Epidermal melanocyte (primary cell): ENCODE results near the gene DGKD.

Experiments used
- DNase-seq: peaks from one replicate; pipeline ENCODE4 v3.0.0; 2011; ENCODE audit warnings: low spot score; ENCODE audit not compliant: insufficient read length

DGKD gene

DNA sequence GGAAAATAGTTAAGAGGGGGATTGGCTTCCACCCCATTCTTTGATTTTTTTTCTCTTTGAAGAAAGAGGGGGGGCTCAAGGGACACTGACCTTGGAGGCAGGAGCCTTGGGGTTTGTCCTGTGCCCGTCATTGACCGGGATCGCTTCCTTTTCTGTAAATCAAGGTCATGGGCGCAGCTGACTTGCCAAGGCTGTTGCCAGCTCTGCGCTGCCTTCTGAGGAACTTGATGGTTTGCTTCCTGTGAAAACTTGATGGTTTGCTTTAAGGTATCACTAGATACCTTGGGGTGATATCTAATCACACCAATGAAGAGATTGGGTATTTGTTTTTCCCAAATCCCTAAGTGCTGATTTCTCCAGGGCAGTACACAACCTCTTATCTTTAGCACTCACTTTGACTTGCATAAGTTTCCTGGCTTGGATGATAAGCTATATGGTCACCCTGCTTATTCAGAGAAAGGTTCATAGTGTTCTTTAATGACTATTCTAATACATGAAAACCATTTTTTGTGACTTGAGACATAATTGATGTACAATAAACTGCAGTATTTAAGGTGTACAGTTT, 56.0 kb downstream of the DGKD start:
- no peak for DNase-seq

DNA sequence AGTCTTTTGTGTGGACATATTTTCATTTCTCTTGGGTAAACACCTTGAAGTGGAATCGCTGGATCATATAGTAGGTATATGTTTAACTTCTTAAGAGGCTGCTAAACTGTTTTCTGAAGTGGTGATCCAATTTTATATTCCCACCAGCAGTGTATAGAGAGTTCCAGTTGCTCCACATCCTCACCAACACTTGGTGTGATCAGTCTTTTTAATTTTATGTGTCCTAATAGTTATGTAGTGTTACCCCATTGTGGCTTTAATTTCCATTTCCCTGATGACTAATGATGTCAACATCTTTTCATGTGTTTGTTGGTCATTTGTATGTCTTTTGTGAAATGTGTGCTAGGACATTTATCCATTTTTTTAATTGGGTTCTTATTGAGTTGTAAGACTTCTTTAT, 56.9 kb downstream of the DGKD start:
- DNase-seq = no peak

DNA sequence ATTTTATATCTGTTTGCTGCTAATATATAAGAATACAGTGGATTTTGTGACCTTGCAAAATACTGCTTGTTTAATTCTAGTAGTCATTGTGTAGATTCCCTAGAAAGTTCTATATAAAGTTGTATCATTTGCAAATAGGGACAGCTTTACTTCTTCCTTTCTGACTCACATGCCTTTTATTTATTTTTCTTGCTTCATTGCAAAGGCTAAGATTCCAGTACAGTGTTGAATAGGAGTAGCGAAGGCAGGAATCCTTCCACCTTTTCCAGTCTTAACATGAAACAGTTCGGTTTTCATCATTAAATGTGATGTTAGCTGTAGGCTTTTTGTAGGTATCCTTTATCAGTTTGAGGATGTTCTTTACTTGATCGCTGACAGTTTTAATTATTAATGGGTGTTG, 58.1 kb downstream of the DGKD start:
- DNase-seq = no peak

DNA sequence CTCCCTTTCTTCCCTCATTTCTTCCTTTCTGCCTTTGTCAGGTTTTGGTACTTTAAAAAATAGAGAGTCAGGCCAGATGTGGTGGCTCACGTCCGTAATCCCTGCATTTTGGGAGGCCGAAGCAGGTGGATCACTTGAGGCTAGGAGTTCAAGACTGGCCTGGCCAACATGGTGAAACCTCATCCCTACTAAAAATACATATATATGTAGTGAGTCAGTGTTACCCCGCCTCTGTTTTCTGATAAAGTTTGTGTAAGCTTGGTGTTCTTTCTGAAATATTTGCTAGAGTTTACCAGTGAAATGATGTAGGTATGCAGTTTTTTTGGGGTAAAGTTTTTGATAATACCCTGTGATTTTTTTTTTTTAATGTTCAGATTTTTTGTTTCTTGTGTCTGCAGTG, 58.8 kb downstream of the DGKD start:
- no peak for DNase-seq

DNA sequence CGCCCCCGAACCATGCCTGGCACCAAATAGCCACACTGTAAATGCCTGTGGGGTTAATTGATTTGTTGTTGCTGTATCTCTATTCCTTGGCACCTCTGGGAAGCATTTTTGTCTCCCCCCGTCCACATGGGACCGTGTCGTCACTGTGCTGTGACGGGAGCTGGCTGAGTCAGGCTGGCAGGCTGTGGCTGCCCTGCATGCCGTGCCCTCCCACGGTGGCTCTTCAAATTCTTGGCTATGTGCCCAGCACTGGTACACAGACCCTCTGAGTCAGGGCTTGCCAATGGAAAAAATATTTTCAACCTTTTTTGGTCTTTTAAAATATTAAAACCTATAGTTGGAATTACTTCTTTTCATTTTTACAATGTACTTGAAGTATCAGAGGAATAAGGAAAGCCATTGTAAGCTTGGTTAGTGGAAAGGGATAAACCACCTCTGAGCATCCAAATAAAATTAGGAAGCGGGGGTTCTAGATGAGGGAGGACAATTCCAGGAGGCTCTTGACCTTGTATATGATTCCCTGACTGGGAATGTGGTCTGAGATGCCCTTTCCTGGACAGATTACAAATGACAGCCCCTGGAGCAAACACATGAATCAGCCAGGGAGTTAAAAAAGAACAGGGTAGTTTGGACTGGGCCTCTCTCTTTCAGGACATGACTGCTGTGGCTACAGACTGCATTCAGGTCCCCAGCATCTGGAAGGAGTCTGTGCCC, 59.4 kb downstream of the DGKD start:
- DNase-seq = peak; percentile 70

DNA sequence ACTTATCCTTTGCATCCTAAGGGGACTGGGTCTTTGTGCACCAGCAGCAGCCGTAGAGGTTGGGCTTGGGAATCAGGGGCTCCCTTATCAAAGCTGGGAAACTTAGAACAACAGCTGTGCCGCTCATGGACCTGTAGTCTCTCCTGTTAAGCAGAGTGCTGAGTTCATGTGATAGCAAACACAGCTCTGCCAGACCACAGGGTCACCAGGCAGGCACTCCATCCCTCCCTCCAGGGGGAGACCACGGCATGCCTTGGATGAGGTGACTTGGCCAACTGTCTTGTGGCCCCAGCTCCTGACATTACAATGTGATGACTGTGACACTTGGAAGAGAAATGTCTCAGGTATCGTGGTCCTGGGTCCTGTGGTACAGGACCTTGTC, 60.0 kb downstream of the DGKD start:
- no peak for DNase-seq

DNA sequence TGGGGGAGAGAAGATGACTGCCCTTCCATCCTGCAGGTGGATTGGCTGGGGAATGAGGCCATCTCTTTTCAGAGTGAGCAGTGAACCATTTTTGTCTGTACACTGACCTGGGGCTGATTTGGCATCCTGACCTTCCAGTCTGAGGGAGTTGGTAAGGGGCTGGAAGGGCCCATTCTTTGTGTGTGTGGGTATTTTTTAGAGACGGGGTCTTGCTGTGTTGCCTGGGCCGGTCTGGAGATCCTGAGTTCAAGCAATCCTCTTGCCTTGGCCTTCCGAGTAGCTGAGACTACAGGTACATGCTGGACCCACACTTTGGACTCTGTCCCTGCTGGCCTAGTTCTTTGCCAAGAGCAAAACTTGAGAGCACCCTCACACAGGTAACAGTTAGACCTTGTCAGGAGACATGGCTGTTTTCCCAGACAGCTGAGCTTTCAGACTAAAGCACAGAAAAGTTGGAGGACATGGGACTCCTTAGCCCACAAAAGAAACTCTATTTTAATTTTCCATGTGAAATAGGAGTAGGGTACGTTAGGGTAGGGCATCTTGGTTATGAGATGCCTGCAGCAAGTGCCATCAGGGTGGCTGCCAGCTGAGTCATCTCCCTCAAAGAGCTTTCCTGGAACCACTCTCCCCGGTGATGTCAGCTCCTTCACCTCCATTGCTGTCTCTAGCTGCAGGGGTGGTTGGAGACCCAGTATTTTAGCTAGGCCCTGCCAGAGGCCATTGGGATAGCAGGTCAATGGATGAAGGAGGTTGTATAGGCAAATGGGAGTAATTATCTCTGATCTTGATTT, 60.7 kb downstream of the DGKD start:
- DNase-seq = no peak

DNA sequence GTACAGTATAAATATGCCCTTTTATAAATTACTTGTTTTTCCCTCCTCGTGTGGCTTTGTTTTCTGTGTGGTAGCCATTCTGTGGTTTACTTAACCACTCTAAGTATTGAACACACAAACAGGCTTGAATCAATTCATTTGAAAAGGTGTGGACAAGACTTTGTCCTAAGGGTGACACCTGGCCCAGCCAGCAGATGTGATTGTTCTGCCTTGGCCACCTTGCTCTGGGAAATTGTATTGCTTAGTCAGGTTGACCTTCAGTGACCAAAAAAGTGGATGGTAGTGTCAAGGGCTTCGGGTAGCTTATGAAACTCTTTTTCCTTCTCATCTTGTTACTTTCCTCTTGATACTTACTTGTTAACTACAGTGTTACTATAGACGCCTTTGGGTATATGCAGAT, 61.9 kb downstream of the DGKD start:
- DNase-seq = no peak

DNA sequence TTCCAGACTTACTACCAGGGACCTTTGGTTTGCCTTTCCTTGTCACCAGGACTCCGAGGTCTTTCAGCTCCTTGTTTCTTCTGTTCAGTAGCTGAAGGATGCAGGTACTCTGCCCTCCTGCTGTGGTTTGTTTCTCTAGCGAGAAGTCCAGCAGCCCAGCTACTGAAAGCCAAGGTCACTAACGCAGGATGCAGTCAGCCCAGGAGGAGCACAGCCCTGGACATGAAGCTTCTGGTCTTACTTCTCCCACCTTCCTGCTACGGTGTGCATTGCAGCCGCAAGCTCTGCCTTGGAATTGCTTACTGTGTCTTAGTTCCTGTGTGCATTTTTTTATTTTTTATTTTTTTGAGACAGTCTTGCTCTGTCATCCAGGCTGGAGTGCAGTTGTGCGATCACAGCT, 62.4 kb downstream of the DGKD start:
- no peak for DNase-seq

DNA sequence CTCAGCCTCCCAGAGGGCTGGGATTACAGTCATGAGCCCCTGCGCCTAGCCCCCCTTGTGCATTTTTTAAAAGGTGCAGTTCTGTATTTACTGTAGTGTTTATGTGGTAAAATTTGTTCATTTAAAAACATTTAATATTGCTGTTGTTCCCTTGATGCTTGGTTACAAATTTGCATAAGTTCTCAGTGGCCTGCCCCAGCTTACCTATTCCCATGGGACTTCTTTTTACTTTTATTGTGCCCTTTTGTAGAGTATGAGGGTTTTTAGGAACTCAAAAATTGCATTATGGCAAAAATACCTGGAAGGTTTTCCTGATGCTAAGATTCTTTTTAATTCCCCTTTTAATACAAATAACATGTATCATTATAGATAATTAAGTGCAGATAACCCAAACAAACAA, 63.0 kb downstream of the DGKD start:
- DNase-seq = no peak

DNA sequence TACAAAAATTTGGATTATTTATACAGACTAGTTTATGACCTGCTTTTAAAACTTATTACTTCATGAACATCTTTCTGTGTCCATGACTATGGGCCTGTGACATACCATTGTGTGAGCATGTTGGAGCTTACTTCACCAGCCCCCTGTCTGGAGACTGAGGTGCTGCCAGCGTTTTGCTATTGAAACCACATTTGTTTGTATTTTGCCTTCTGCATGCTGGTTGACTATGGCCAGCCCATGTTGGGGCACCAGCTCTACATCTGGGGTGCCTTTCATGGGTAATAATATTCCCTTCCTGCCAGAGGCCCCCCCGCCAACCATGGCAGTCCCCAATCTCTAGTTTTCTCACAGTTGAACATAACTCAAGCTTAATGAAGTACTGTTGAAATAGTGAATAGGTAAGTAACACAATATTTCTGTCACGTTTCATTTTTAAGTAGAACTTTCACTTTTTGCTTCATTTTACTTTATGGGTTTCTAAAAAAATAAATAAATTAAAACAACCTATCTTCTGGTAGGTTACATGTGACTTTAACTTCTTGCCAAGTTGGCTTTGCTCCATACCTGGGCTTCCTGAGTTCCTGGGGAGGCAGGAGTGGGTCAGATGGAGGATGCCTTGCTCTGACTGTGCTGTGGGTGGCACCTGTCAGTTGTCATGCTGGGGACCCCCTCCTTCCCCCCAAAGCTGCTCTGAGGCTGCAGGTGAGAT, 63.9 kb downstream of the DGKD start:
- no peak for DNase-seq

DNA sequence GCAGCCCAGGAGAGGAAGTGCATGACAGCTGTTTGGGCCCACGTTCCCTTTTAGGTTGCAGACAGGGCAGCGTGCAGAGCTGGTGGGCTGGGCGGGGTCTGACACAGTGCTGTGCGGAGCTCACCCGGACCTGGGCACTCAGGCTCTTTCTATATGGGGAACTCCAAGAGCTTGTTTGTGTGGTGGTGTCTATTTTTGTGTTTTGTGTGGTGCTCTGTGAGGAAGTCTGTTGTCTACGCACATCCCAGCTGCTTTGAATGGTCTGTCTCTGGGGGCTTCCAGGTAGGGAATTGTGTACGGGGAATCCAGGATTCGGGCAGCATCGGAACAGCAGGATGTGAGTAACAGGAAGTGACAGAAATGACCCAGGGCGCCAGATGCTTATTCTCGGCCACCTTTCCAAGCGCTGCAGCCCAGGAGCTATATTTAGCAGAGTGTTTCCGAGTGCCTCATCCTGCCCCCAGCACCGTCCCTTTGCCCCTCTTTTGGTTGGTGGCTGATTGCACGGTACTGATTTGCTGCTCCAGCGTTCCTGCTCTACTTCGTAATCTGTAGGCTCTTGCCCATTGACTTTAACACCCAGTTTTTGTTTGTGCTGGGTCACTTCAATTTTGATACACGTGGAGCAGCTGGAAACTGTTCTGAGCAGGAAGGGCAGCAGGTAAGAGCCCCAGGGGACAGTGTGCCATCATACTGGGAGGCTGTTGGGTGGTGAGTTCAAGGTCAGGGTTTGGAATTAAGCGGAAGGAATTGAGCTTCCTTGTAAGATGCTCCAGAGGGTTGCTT, 64.7 kb downstream of the DGKD start:
- DNase-seq = no peak

DNA sequence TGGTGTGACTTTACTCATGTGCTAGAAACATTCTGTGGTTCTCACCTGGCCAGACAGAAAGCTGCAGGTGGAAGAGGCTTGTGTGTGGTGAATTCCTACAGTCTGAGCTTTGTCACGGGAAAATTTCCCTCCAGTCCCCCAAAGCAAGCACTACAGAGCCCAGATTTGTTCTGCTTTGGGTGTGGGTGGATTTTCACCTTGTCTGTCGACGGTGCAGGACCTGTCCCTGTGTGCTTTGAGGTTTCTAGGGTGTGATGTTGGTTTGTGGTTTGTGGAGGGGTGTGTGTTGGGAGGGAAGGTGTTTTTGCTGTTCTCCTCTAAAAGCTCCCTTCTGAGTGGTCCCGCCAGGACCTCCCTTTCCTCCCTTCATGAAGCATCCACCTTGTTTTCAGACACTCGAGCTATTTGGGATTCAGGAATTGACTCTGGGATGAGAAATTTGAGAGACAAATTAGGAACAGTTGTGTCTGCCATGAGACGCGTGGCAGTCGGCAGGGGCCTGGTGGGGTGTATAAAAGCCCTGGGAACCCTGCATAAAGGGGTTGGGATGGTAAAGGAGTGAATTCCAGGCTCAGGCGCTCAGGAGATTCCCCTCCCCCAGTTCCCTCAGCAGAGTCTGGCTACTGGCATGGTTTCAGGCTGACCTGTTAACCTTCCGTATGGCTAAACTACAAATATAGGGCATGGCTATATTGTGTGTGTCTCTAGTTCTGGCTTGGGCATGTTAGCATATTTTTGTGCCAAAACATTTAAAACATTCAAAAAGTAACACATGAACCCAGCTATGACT, 65.5 kb downstream of the DGKD start:
- DNase-seq = no peak

DNA sequence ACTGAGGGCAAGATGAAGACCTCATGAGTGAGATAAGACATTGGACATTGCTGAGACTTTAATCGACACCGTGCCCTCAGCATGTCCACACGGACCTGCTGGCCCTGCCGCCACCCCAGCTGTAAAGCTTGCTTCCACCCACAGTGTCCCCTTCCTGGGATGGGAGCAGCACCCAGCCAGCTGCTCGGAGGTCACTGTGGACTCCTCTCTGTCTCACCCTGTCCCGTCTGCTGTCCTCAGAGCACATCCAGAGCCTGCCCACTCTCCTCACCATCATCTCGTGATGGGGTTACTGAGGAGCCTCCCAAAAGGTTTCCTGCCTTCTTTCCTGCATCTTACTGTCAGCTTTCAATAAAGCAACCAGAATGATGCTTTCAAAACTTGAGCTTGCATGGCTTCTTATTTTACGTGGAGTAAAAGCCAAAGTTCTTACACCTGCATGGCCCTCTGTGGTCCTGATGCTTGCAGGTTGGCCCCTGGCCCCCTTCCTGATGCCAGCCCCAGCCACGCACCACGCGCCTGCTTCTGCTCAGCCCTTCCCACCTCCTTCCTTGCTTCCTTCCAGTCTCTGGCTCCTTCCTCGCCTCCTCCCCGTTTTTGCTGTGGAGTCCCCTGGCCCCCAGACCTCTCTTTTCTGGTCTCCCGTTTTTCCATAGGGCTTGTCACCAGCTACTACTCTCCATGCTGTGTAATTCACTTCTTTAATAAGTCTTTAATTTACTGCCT, 67.0 kb downstream of the DGKD start:
- DNase-seq = no peak

DNA sequence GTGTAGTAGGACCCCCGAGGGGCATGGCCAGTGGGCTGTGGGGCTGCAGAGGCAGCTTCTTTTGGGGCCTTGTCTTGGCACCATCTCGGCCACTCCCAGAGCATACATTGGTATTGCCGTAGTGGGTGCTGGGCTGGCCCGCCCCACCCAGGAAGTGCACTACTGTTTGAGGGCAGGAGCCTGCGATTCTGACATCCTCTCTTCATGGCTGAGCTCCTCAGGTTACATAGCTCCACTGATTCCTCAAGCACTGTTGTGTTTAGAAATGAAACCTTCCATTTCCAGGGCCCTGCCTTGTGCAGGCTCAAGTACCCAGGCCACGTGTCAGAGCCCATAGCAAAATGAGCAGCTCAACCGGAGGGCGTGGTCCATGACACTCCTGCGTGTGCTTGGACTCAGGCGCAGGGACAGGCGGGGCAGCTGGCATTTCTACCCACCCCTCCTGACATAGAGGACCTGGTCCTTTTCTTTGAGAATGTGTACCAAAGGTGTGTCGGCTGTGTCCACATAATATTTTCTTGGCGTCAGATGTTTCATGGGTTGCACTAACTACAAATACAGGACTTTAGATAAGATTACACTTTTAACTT, 67.9 kb downstream of the DGKD start:
- no peak for DNase-seq

DNA sequence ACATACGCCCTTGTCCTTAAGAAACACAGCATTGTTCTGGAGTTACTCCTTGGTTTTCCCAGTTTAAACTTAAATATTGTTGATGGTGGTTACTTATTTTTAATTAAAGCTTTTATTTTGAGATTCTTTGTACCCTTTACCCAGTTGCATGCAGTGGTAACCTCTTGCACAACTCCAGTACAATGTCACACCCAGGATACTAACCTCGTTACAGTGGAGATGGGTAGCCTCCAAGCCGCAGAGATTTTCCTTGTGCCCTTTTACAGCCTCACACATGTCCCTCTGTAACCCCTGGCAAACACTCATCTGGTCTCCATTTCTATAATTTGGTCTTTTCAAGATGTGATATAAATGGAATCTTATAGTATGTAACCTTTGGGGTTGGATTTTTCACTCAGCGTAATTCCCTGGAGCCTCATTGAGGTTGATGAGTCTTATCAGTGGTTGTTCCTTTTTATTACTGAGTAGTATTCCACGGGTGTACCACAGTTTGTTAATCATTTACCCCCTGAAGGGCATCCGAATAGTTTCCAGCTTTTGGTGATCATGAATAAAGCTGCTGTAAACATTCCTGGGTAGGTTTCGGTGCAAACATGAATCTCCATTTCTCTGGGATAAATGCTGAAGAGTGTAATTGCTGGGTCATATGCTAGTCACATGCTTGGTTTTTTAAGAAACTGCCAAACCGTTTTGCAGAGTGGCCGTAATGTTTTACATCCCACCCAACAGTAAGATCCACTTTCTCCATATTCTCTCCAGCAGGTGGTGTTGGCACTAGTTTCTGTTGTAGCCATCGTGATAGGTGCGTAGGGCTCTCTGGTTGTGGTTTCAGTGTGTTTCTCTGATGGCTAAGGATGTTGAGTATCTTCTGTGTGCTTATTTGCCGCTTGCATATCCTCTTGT, 68.6 kb downstream of the DGKD start:
- DNase-seq = no peak

DNA sequence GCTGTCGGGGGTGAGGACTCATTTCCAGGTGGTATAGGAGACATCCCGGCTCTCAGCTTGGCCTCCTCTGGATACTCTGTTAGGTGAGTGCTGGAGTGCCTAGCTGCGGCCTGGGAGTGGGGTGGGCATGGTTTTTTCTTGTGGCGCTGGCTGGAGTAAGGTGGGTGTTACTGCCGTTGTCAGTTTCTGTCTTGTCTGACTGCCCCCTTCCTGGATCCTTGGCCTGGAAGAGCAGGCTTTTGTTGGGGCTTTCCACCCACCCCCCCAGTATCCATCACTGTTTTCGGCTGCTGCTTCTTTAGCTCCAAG, 69.2 kb downstream of the DGKD start:
- DNase-seq = no peak

DNA sequence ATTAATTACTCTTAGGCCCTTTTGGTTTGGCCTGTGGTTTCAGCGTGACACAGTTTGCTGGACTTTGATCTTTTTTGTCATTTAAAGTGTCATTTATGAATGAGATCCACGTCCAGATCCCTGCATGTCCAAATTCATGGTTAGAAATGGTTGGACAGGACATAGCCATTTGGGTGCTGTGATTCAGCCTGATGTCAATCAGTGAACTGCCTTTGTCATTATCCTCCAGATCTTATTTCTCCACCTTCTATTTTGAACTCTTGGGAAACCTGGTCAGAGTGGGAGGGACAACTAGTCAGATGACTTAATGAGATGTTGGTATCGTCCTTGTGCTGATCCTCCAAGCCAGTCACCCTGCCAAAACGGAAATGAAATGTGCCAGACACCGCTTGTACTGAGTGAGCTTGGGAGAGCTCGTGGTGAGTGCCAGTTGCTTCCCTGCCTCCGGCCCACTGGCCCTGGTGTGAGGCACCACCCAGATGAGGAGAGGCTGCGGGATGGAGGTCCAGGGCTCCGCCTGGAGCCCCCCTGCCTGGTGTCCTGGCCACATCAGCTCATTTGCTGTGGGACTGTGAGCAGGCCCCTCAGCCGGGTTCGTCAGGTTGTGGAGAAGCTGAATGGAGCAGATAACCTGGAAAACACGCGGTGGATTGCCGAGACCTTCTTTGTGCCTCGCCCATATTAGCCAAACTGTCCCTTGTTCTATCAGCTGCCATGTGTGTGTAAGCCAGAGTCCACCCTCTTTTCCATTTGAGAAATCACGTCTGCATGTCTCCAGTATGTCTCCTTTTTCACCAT, 70.1 kb downstream of the DGKD start:
- DNase-seq = no peak
